NT2/D1 (cell line): ENCODE results near the gene TMEM132E.

Source experiments
- SUZ12 ChIP-seq: IDR thresholded peaks from 2 replicates; pipeline ENCODE4 v1.6.1; 2011; ENCODE audit not compliant: insufficient read length, insufficient read depth; ENCODE audit errors: extremely low read depth
- ZNF274 ChIP-seq: IDR thresholded peaks from 2 replicates; pipeline ENCODE4 v1.6.1; 2011; ENCODE audit warnings: mild to moderate bottlenecking, low read depth, low read length

DNA sequence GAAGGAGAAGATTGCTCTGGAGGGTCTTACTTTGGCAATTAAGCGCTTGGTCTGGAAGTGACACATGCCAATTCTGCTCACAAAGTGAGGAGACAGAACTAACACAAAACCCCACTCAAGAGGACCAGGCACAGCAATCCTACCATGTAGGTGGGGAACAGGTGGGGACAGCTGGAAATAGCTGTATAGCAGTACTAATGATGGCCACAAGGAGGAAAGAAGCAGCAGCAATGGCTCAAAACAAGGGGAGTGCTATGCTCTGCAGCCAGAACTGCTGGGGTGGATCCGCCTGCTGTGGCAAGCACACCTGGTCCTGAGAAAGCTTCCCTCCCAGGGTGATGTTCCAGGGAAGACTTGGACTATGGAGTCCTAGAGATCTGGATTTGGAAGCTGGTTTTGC lies 17.0 kb upstream of the TMEM132E start:
- TF ChIP-seq SUZ12 (no peak), ZNF274 (no peak)
